ENCODE data around the gene ZNF189. TPM values are rescaled to one million over a fixed set of nuclear protein-coding genes. Genes with fewer than 3 reads are reported as not detected.

ZNF189 gene
- total and polyA plus RNA-seq, 8 donors: 11.3 to 29.1 (median 19.3) TPM

- H3K4me3 ChIP-seq: peak overlapping the region; percentile 58 to 79 (median 70)
- DNase-seq: peak in 5 of 6 donors; percentile 27 to 86 (median 46)
- no peak for FAIRE-seq
- peaks cover 15 to 27% (median 25%) of the 10 kb centered on the region in 3 donors for H3K4me1 ChIP-seq
- H3K9me3 ChIP-seq: no peaks in the 10 kb centered on the region
- H3K36me3 ChIP-seq: peaks cover 5 to 32% (median 6%) of the 10 kb centered on the region in 3 donors
- WGBS, 2 donors: 1 to 2% methylated on average over 28 of the region's 28 CpGs
- peak in 3 of 4 donors; percentile 21 to 29 (median 24) for ATAC-seq
- H3K27me3 ChIP-seq: no peaks in the 10 kb centered on the region
- intact Hi-C loops (cut with DNase I): no loop called here
- TF ChIP-seq CTCF (IDR thresholded peaks at IDR 0.05): no peak
- peak overlapping the region; percentile 66 to 90 (median 76) for H3K27ac ChIP-seq
Observed at GRCh38 chr9:101398930-101399642, 435 bp downstream of the ZNF189 start.

DNA sequence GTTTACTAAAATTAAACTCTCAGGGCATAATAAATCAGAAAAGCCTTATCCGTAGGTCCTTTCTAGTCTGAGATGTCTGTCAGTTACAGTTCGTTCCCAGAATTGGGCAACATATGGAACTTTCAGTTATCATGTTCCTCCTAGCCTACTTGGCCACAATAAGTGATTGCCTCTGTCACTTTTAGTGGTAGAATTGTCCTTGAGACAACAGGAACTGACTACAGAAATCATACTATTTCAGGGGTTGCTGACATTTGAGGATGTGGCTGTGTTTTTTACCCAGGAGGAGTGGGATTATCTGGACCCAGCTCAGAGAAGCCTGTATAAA lies 956 bp downstream of the ZNF189 start:
- no peak for FAIRE-seq
- intact Hi-C loops (cut with DNase I): no loop called here

DNA sequence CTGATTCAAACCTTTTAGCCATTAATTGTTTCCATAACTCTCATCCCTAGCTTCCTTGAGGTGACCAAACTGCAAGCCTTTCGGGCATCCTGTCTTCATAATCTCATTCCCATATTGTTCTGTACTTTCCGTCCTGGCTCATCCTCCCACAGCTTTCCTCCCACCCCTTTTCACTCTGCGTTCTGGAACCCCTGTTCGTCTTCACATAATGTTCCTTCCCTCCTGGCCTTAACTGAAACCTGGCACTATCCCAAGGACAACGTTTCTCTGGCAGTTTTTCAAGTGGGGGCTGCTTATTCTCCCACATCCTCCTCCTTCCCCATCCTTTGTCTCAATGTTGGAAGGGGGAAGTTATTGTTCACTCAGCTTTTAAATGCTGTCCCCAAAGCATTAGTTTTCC lies 1.5 kb downstream of the ZNF189 start:
- DNase-seq (peak in 3 of 6 donors; percentile 26 to 47 (median 36)), FAIRE-seq (no peak), ATAC-seq (no peak)
- H3K4me3 ChIP-seq: peak overlapping the region; percentile 58 to 79 (median 70)
- intact Hi-C loops (cut with DNase I): no loop called here
- H3K27me3 ChIP-seq: no peaks in the 10 kb centered on the region
- no peaks in the 10 kb centered on the region for H3K9me3 ChIP-seq
- 22 to 30% methylated on average over 5 of the region's 5 CpGs for WGBS, 2 donors
- H3K27ac ChIP-seq: peak overlapping the region in 2 of 4 donors; percentile 82 to 90
- peaks cover 15 to 25% (median 24%) of the 10 kb centered on the region in 3 donors for H3K4me1 ChIP-seq
- peaks cover 5 to 42% (median 14%) of the 10 kb centered on the region in 3 donors for H3K36me3 ChIP-seq
- no peak for TF ChIP-seq CTCF (IDR thresholded peaks at IDR 0.05)

More for the DNA sequence above, 956 bp downstream of the ZNF189 start:
- Histone ChIP-seq H3K27me3 (no peaks in the 10 kb centered on the region), H3K27ac (peak overlapping the region in 2 of 4 donors; percentile 82 to 90), H3K4me1 (peaks cover 15 to 27% (median 25%) of the 10 kb centered on the region in 3 donors), H3K9me3 (no peaks in the 10 kb centered on the region), H3K36me3 (peaks cover 5 to 37% (median 11%) of the 10 kb centered on the region in 3 donors), H3K4me3 (peak overlapping the region; percentile 58 to 79 (median 70))
- DNase-seq: no peak
- TF ChIP-seq CTCF (IDR thresholded peaks at IDR 0.05): no peak
- peak in 2 of 4 donors; percentile 1 for ATAC-seq
- 1 to 4% methylated on average over 2 of the region's 2 CpGs for WGBS, 2 donors

GRCh38 chr9:101403516-101404285 lies 5.0 kb downstream of the ZNF189 start:
- intact Hi-C loops (cut with DNase I): no loop called here
- DNase-seq: no peak
- no peak for FAIRE-seq
- WGBS, 2 donors: 92 to 93% methylated on average over 9 of the region's 9 CpGs
- Histone ChIP-seq H3K27me3 (no peaks in the 10 kb centered on the region), H3K4me1 (peaks cover 8 to 15% (median 9%) of the 10 kb centered on the region in 3 donors), H3K4me3 (no peak overlapping the region), H3K36me3 (peaks cover 21 to 78% (median 29%) of the 10 kb centered on the region in 3 donors), H3K27ac (no peak overlapping the region), H3K9me3 (peaks cover 0 to 7% (median 3%) of the 10 kb centered on the region in 4 donors)
- no peak for TF ChIP-seq CTCF (IDR thresholded peaks at IDR 0.05)
- ATAC-seq: no peak
